Choroid plexus epithelial cell (primary cell): Measurements from ENCODE around the gene C6orf52.
A peak's percentile ranks its signal among the peaks of the same experiment; 100 is the strongest.

Experiments used
- DNase-seq: peaks from one replicate; pipeline ENCODE4 v3.0.0-alpha.2; 2010; ENCODE audit warnings: low read depth
- H3K4me3 ChIP-seq: 2 replicates; pipeline ENCODE4 v1.5.1; 2011; ENCODE audit warnings: low read depth, mild to moderate bottlenecking, control low read depth, low read length, moderate library complexity
- CTCF ChIP-seq: conservative IDR thresholded peaks from 2 replicates; pipeline ENCODE4 v1.5.1; 2011; ENCODE audit warnings: low read depth, mild to moderate bottlenecking, control low read depth, inconsistent platforms, low read length, moderate library complexity

C6orf52 gene

GRCh38 chr6:10733151-10733715, 38.8 kb upstream of the C6orf52 start:
- peak; percentile 15 for DNase-seq
- no peak overlapping the region for H3K4me3 ChIP-seq
- no peak for TF ChIP-seq CTCF

DNA sequence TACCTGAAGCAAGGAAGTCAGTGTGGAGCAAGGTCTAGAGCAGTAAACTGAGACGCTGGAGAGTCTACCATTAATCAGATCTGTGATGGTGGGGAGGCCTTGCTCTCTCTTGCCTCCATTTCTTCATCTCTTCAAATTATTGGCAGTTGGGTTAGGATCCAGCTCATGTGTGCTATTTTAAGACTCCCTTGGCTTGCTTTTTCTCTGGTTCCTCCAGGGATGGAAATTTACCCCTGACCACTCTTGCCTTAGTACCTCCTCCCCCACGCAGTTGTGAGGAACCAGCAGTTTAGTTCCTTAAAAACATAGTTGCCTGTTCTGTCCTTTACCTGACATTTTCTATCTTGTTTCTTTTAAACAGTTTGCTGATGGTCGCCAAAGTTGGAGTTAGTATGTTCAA, 35.8 kb upstream of the C6orf52 start:
- no peak overlapping the region for H3K4me3 ChIP-seq
- DNase-seq, result no peak
- no peak for TF ChIP-seq CTCF

GRCh38 chr6:10725716-10726115, 31.3 kb upstream of the C6orf52 start:
- TF ChIP-seq CTCF, result no peak
- DNase-seq, result no peak
- no peak overlapping the region for H3K4me3 ChIP-seq

- no peak for DNase-seq
- no peak overlapping the region for H3K4me3 ChIP-seq
- TF ChIP-seq CTCF, result no peak
These were observed 30.6 kb upstream of the C6orf52 start for GRCh38 chr6:10725044-10725443.

GRCh38 chr6:10723567-10723881, 29.1 kb upstream of the C6orf52 start:
- no peak for DNase-seq
- no peak for TF ChIP-seq CTCF
- peak overlapping the region; percentile 85 for H3K4me3 ChIP-seq

DNA sequence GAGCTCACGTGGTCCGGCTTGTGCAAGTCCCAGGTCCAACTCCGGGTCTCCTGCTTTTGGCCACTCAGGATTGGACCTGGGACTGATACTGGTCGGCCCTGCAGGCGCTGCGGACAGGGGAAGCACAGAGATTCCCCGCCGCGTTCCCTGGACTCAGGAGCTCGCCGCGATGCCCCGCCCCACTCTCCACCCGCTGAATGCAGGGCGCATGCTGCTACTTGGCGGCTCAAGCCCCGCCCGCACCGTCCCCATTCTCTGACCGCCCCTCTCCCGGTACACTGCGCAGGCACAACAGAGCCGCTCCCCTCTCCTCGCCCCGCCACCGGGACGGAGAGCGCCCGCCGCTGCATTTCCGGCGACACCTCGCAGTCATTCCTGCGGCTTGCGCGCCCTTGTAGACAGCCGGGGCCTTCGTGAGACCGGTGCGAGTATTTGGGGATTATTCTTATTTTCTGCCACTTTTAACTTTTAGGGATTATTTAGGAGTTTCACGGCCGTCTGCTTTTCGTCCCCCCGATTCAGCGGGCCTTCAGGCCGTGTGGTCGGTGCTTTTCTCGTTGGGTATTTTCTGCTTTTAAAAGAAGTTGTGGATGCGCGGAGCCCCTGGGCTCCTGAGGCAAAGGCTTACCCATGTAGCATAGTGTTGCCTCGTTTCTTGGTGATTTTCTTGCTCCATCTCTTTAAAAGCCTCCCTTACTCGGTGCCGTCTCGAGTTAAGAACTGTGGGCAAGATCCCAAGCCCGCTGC, 28.6 kb upstream of the C6orf52 start, which contains the start of gene TMEM14C:
Gene TMEM14C, plus strand, starts transcription at position 251 of the 747 bp plus-strand sequence. CDS start 1,544 bp downstream, outside the sequence.
- peak within 1 kb of the TSS; percentile 85 for H3K4me3 ChIP-seq
- TF ChIP-seq CTCF, result no peak
- peak; percentile 100 for DNase-seq

DNA sequence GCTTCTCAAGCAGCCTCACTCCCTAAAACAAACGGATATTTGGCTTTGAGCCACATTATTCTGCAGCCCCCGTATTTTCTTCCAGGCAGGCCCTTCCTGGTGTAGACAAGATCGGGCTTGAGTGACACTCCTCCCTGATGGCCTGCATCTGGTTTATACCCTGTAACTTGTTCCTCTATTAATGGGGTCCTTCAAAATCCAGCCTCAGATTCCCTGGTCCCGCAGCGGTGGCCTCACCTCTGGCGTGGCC, 28.1 kb upstream of the C6orf52 start:
- DNase-seq, result no peak
- peak overlapping the region; percentile 85 for H3K4me3 ChIP-seq
- TF ChIP-seq CTCF, result no peak
